Mucosa of gallbladder (tissue), 1 donor: ENCODE results near the gene UBA1. TPM values are rescaled to one million over a fixed set of nuclear protein-coding genes. Genes with fewer than 3 reads are reported as not detected.

Experiments used
- total RNA-seq: library from RNA; stranded (reverse); gene quantifications from one replicate; pipeline ENCODE4 v1.2.1, GENCODE V29; 2021
- donor health status: DM: no; HTN: no; CAD: no.

The UBA1 gene
- total RNA-seq, 1 donor from 2014 or later: 252 TPM

Other genes starting within 250 kb of the UBA1 start
- 7.6 TPM for gene RGN, start 115.4 kb upstream of the UBA1 start, total RNA-seq
- gene NDUFB11, start 49.1 kb upstream of the UBA1 start, total RNA-seq: 77.4 TPM
- gene RBM10, start 48.6 kb upstream of the UBA1 start, total RNA-seq: 47.6 TPM
- 80.9 TPM for gene CDK16, start 24.9 kb downstream of the UBA1 start, total RNA-seq
- 59.0 TPM for gene USP11, start 39.2 kb downstream of the UBA1 start, total RNA-seq
- 0.29 TPM for gene ZNF157, start 176.7 kb downstream of the UBA1 start, total RNA-seq